Gastroesophageal sphincter (tissue), 3 donors: Measurements from ENCODE around the gene RAB7B.

Source experiments
- EP300 ChIP-seq: sonication (generic); formaldehyde crosslinking; IDR thresholded peaks from one replicate; pipeline ENCODE4 v1.6.1; 2017; ENCODE audit warnings: antibody characterized with exemption, mild to moderate bottlenecking
- POLR2A ChIP-seq, 2 donors: fragments of 450-650 bp; IDR thresholded peaks; one replicate each; pipeline ENCODE4 v1.6.1; 2017; ENCODE audit warnings: antibody characterized with exemption in 2 of 2, mild to moderate bottlenecking in 2 of 2, moderate library complexity in 1 of 2
- POLR2AphosphoS5 ChIP-seq: sonication (generic); formaldehyde crosslinking; IDR thresholded peaks from one replicate; pipeline ENCODE4 v1.6.1; 2017; ENCODE audit warnings: antibody characterized with exemption
- TF ChIP-seq, protein P1 (sequence below), 4 experiments: fragments of 200-600 bp in 2 of 4; fragments of 450-650 bp in 2 of 4; sonication (generic) in 1 of 4; IDR thresholded peaks; one replicate each; pipeline ENCODE4 v1.5.1; 2017 to 2019; ENCODE audit warnings: antibody characterized with exemption in 4 of 4, mild to moderate bottlenecking in 2 of 4, moderate library complexity in 2 of 4

- TF ChIP-seq POLR2AphosphoS5 = no peak
- TF ChIP-seq, protein P1, sequence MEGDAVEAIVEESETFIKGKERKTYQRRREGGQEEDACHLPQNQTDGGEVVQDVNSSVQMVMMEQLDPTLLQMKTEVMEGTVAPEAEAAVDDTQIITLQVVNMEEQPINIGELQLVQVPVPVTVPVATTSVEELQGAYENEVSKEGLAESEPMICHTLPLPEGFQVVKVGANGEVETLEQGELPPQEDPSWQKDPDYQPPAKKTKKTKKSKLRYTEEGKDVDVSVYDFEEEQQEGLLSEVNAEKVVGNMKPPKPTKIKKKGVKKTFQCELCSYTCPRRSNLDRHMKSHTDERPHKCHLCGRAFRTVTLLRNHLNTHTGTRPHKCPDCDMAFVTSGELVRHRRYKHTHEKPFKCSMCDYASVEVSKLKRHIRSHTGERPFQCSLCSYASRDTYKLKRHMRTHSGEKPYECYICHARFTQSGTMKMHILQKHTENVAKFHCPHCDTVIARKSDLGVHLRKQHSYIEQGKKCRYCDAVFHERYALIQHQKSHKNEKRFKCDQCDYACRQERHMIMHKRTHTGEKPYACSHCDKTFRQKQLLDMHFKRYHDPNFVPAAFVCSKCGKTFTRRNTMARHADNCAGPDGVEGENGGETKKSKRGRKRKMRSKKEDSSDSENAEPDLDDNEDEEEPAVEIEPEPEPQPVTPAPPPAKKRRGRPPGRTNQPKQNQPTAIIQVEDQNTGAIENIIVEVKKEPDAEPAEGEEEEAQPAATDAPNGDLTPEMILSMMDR (IDR thresholded peaks at IDR 0.05) = no peak
- no peak for TF ChIP-seq EP300
- TF ChIP-seq POLR2A (IDR thresholded peaks at IDR 0.05) = no peak
Measured at GRCh38 chr1:205933671-205934618, 69.2 kb downstream of the RAB7B start.
